ENCODE measurements around the gene CRYGB. TPM values are rescaled to one million over a fixed set of nuclear protein-coding genes. Genes with fewer than 3 reads are reported as not detected.

Gene CRYGB
- polyA plus RNA-seq, 1 of the 3 experiments (the other 2 are of a cell fraction), result not detected

DNA sequence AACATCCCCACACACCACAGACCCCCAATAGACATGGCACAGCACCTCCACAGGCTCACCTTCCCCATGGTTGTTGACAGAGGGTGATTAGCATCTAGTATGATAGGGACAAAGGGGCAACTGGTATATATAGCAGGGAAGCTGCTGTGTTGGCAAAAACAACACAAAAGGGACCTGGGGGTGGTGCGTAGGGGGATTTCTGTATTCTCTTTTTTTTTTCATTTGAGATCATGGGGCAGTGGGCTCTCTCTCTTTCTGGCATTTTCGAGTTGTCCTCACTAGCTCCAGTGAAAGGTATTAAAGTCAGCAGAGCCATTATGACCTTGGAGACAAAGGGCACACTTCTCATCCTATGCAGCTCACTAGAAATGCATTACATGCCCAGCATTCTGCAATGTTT lies 17.5 kb upstream of the CRYGB start, which contains the start of gene CRYGA:
CRYGA (minus strand) TSS at position 101 of the 400 bp plus-strand sequence; CDS start at position 68, 33 bp downstream.
- no peak within 1 kb of the TSS for H3K4me2 ChIP-seq

More for the DNA sequence above, 17.5 kb upstream of the CRYGB start, which contains the start of gene CRYGA:
- ChIA-PET CTCF (interaction anchor here (4.4 kb wide), 1 partner anchor 12 kb away, joined by 28 read pairs; no protein-coding TSS in a partner anchor), POLR2A (no interaction called here)
- TF ChIP-seq YY1 (IDR thresholded peaks at IDR 0.05; ENCODE audit: low read depth) (no peak), JUND (IDR thresholded peaks at IDR 0.05) (no peak), EZH2phosphoT487 (IDR thresholded peaks at IDR 0.05; ENCODE audit: borderline replicate concordance, low read depth) (no peak), TEAD4 (IDR thresholded peaks at IDR 0.05; ENCODE audit: borderline replicate concordance, insufficient read depth) (no peak), CHD2 (IDR thresholded peaks at IDR 0.05; ENCODE audit: low read length, partially characterized antibody) (no peak), RXRA (IDR thresholded peaks at IDR 0.05; ENCODE audit: borderline replicate concordance, low read depth) (no peak), POLR2AphosphoS5 (IDR thresholded peaks at IDR 0.05; ENCODE audit: low read depth, low read length) (no peak), SIN3A (IDR thresholded peaks at IDR 0.05; ENCODE audit: borderline replicate concordance, low read depth, low read length) (no peak)
- TF ChIP-seq, protein P1, sequence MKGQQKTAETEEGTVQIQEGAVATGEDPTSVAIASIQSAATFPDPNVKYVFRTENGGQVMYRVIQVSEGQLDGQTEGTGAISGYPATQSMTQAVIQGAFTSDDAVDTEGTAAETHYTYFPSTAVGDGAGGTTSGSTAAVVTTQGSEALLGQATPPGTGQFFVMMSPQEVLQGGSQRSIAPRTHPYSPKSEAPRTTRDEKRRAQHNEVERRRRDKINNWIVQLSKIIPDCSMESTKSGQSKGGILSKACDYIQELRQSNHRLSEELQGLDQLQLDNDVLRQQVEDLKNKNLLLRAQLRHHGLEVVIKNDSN (IDR thresholded peaks at IDR 0.05; ENCODE audit: borderline replicate concordance, low read depth), result no peak
- TF ChIP-seq, protein P2, sequence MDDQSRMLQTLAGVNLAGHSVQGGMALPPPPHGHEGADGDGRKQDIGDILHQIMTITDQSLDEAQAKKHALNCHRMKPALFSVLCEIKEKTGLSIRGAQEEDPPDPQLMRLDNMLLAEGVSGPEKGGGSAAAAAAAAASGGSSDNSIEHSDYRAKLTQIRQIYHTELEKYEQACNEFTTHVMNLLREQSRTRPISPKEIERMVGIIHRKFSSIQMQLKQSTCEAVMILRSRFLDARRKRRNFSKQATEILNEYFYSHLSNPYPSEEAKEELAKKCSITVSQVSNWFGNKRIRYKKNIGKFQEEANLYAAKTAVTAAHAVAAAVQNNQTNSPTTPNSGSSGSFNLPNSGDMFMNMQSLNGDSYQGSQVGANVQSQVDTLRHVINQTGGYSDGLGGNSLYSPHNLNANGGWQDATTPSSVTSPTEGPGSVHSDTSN (IDR thresholded peaks at IDR 0.05), result no peak
- TF ChIP-seq, protein P3, sequence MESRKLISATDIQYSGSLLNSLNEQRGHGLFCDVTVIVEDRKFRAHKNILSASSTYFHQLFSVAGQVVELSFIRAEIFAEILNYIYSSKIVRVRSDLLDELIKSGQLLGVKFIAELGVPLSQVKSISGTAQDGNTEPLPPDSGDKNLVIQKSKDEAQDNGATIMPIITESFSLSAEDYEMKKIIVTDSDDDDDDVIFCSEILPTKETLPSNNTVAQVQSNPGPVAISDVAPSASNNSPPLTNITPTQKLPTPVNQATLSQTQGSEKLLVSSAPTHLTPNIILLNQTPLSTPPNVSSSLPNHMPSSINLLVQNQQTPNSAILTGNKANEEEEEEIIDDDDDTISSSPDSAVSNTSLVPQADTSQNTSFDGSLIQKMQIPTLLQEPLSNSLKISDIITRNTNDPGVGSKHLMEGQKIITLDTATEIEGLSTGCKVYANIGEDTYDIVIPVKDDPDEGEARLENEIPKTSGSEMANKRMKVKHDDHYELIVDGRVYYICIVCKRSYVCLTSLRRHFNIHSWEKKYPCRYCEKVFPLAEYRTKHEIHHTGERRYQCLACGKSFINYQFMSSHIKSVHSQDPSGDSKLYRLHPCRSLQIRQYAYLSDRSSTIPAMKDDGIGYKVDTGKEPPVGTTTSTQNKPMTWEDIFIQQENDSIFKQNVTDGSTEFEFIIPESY (IDR thresholded peaks at IDR 0.05; ENCODE audit: borderline replicate concordance, low read depth), result no peak
- TF ChIP-seq, protein P4, sequence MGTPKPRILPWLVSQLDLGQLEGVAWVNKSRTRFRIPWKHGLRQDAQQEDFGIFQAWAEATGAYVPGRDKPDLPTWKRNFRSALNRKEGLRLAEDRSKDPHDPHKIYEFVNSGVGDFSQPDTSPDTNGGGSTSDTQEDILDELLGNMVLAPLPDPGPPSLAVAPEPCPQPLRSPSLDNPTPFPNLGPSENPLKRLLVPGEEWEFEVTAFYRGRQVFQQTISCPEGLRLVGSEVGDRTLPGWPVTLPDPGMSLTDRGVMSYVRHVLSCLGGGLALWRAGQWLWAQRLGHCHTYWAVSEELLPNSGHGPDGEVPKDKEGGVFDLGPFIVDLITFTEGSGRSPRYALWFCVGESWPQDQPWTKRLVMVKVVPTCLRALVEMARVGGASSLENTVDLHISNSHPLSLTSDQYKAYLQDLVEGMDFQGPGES (IDR thresholded peaks at IDR 0.05; ENCODE audit: low read depth, low read length), result no peak
- TF ChIP-seq, protein P5, sequence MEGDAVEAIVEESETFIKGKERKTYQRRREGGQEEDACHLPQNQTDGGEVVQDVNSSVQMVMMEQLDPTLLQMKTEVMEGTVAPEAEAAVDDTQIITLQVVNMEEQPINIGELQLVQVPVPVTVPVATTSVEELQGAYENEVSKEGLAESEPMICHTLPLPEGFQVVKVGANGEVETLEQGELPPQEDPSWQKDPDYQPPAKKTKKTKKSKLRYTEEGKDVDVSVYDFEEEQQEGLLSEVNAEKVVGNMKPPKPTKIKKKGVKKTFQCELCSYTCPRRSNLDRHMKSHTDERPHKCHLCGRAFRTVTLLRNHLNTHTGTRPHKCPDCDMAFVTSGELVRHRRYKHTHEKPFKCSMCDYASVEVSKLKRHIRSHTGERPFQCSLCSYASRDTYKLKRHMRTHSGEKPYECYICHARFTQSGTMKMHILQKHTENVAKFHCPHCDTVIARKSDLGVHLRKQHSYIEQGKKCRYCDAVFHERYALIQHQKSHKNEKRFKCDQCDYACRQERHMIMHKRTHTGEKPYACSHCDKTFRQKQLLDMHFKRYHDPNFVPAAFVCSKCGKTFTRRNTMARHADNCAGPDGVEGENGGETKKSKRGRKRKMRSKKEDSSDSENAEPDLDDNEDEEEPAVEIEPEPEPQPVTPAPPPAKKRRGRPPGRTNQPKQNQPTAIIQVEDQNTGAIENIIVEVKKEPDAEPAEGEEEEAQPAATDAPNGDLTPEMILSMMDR (IDR thresholded peaks at IDR 0.05), result no peak
- H3K36me3 ChIP-seq (replicated peaks in 1 of 2; ENCODE audit: control insufficient read depth in 1 of 2, insufficient read depth in 2 of 2, low read length in 1 of 2), result no peaks in the 10 kb centered on the region
- no peak within 1 kb of the TSS for H3K27ac ChIP-seq (ENCODE audit: low read depth in 2 of 2, low read length in 1 of 2)
- 56% methylated on average over 2 of the region's 2 CpGs for WGBS (ENCODE audit: low lambda C conversion rate)
- H2AFZ ChIP-seq (ENCODE audit: low read depth), result no peak within 1 kb of the TSS
- H3K9me2 ChIP-seq, result no peaks in the 10 kb centered on the region
- no peaks in the 10 kb centered on the region for H3K9me3 ChIP-seq
- no peaks in the 10 kb centered on the region for H4K20me1 ChIP-seq (ENCODE audit: insufficient read depth)
- no peaks in the 10 kb centered on the region for H3F3A ChIP-seq (replicated peaks; ENCODE audit: insufficient read depth)
- H3K27me3 ChIP-seq (ENCODE audit: insufficient read depth), result no peaks in the 10 kb centered on the region
- H3K4me3 ChIP-seq (ENCODE audit: low read depth in 2 of 2, low read length in 1 of 2), result no peak within 1 kb of the TSS
- no peaks in the 10 kb centered on the region for H3K4me1 ChIP-seq (ENCODE audit: control insufficient read depth in 1 of 2, insufficient read depth in 2 of 2, low read depth in 1 of 2, low read length in 1 of 2)
- DNase-seq, result no peak
- no peaks in the 10 kb centered on the region for H3K79me2 ChIP-seq (ENCODE audit: insufficient read depth)
- no peak within 1 kb of the TSS for H3K9ac ChIP-seq
